ENCODE results near the gene MUS81.

MUS81 gene

DNA sequence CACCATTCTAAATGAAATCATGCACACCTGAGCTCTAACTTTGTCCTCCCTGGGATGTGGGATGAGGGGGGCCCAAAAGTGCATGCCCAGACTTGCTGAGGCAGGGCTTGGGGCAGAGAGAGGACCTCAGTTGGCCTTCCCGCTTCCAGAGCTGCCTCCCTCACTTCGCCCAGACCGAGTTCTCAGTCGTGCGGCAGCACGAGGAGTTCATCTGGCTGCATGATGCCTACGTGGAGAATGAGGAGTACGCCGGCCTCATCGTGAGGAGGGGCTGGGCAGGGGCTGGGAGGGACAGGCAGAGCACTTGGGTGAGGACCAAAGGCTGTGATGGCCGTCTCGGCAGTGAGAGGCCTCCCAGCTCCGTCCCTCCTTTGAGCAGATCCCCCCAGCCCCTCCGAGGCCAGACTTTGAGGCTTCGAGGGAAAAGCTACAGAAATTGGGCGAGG lies 10.4 kb upstream of the MUS81 start:
- no peak for TF ChIP-seq EZH2 (IDR thresholded peaks at IDR 0.05; ENCODE audit: borderline replicate concordance, low read depth, low read length, severe bottlenecking)
- TF ChIP-seq, protein P1, sequence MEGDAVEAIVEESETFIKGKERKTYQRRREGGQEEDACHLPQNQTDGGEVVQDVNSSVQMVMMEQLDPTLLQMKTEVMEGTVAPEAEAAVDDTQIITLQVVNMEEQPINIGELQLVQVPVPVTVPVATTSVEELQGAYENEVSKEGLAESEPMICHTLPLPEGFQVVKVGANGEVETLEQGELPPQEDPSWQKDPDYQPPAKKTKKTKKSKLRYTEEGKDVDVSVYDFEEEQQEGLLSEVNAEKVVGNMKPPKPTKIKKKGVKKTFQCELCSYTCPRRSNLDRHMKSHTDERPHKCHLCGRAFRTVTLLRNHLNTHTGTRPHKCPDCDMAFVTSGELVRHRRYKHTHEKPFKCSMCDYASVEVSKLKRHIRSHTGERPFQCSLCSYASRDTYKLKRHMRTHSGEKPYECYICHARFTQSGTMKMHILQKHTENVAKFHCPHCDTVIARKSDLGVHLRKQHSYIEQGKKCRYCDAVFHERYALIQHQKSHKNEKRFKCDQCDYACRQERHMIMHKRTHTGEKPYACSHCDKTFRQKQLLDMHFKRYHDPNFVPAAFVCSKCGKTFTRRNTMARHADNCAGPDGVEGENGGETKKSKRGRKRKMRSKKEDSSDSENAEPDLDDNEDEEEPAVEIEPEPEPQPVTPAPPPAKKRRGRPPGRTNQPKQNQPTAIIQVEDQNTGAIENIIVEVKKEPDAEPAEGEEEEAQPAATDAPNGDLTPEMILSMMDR (IDR thresholded peaks at IDR 0.05; ENCODE audit: borderline replicate concordance, extremely low read depth, low read length, poor library complexity, severe bottlenecking), result no peak
- no peak for ATAC-seq (ENCODE audit: insufficient read depth, low read depth)

DNA sequence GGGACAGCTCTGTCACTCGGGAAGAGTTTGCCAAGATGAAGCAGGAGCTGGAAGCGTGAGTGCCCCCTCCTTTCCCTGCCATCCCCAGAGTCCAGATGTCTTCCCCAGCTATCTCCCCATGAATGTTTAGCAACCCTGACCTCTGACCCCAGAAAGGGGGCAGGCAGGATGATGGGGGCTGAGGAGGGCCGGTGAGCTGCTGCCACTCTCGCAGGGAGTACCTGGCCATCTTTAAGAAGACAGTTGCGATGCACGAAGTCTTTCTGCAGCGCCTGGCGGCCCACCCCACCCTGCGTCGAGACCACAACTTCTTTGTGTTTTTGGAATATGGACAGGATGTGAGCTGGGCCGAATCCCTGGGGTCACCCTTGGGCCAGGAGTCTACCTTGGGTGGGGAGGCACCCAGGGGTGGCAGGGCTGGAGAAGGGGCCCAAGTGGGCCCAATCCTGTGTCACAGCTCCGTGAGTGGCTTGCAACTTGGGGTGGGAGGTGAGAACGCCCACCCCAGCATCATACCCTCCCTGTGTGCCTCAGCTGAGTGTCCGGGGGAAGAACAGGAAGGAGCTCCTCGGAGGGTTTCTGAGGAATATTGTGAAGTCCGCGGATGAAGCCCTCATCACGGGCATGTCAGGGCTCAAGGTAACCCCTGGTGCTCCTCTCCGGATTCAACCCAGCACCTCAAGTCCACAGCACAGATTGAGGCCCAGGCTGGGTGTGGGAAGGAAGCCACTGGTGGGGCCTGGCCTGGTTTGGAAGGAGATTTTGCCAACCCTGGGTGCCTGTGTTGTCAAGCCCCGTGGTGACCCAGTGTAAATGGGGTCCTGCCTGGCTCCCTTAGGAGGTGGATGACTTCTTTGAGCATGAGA lies 9.8 kb upstream of the MUS81 start:
- Histone ChIP-seq H4K20me1 (ENCODE audit: insufficient read depth, low read length) (peaks cover 47% of the 10 kb centered on the region), H3K4me1 (ENCODE audit: insufficient read depth, low read length) (peaks cover 4% of the 10 kb centered on the region), H3K9me3 (ENCODE audit: insufficient read depth, low read length, severe bottlenecking) (no peaks in the 10 kb centered on the region), H2AFZ (ENCODE audit: low read depth, low read length) (no peak overlapping the region), H3K4me3 (ENCODE audit: low read depth in 1 of 2, low read length in 2 of 2) (no peak overlapping the region), H3K79me2 (ENCODE audit: insufficient read depth, low read length) (peaks cover 16% of the 10 kb centered on the region), H3K27ac (ENCODE audit: low read length) (no peak overlapping the region), H3K36me3 (ENCODE audit: insufficient read depth, low read length) (peaks cover 42% of the 10 kb centered on the region), H3K27me3 (ENCODE audit: insufficient read depth, low read length, poor library complexity) (no peaks in the 10 kb centered on the region), H3K4me2 (ENCODE audit: insufficient read depth, low read length) (no peak overlapping the region), H3K9ac (ENCODE audit: low read depth, low read length) (no peak overlapping the region)
- ATAC-seq (ENCODE audit: insufficient read depth, low read depth) (peak; percentile 13), DNase-seq (no peak)
- TF ChIP-seq, protein P1 (IDR thresholded peaks at IDR 0.05; ENCODE audit: borderline replicate concordance, extremely low read depth, low read length, poor library complexity, severe bottlenecking), result no peak
- no peak for TF ChIP-seq EZH2 (IDR thresholded peaks at IDR 0.05; ENCODE audit: borderline replicate concordance, low read depth, low read length, severe bottlenecking)

More for the DNA sequence above, 10.4 kb upstream of the MUS81 start:
- Histone ChIP-seq H3K36me3 (ENCODE audit: insufficient read depth, low read length) (peaks cover 36% of the 10 kb centered on the region), H3K4me2 (ENCODE audit: insufficient read depth, low read length) (no peak overlapping the region), H4K20me1 (ENCODE audit: insufficient read depth, low read length) (peaks cover 41% of the 10 kb centered on the region), H3K27me3 (ENCODE audit: insufficient read depth, low read length, poor library complexity) (no peaks in the 10 kb centered on the region), H3K9me3 (ENCODE audit: insufficient read depth, low read length, severe bottlenecking) (no peaks in the 10 kb centered on the region), H3K4me1 (ENCODE audit: insufficient read depth, low read length) (no peaks in the 10 kb centered on the region), H3K79me2 (ENCODE audit: insufficient read depth, low read length) (peaks cover 9% of the 10 kb centered on the region), H3K9ac (ENCODE audit: low read depth, low read length) (no peak overlapping the region), H3K27ac (ENCODE audit: low read length) (no peak overlapping the region), H2AFZ (ENCODE audit: low read depth, low read length) (no peak overlapping the region), H3K4me3 (ENCODE audit: low read depth in 1 of 2, low read length in 2 of 2) (no peak overlapping the region)
- DNase-seq, result no peak

DNA sequence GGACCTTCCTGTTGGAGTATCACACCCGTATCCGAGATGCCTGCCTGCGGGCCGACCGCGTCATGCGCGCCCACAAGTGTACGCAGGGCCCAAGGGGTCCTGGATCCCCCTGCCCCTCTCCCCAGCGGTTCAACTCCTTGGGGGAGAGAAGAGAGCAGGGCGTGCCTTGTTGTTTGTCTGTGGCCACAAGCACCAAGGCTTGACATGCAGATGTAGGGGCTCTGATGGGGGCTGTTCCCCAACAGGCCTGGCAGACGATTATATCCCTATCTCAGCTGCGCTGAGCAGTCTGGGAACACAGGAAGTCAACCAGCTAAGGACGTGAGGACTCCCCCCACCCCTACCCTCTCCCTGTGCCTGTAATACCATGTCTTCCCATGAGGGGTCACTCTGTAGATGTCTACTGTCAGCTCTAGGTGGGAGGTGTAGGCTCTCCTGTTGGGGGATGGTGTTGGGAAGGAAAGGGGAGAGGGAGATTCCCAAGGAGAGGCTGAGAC lies 9.1 kb upstream of the MUS81 start:
- ATAC-seq (ENCODE audit: insufficient read depth, low read depth) (peak; percentile 55), DNase-seq (peak; percentile 61)
- Histone ChIP-seq H2AFZ (ENCODE audit: low read depth, low read length) (no peak overlapping the region), H3K27me3 (ENCODE audit: insufficient read depth, low read length, poor library complexity) (no peaks in the 10 kb centered on the region), H3K9ac (ENCODE audit: low read depth, low read length) (no peak overlapping the region), H3K4me1 (ENCODE audit: insufficient read depth, low read length) (peaks cover 10% of the 10 kb centered on the region), H3K4me3 (ENCODE audit: low read depth in 1 of 2, low read length in 2 of 2) (no peak overlapping the region), H3K4me2 (ENCODE audit: insufficient read depth, low read length) (no peak overlapping the region), H3K9me3 (ENCODE audit: insufficient read depth, low read length, severe bottlenecking) (no peaks in the 10 kb centered on the region), H3K79me2 (ENCODE audit: insufficient read depth, low read length) (peaks cover 23% of the 10 kb centered on the region), H3K36me3 (ENCODE audit: insufficient read depth, low read length) (peaks cover 49% of the 10 kb centered on the region), H3K27ac (ENCODE audit: low read length) (no peak overlapping the region), H4K20me1 (ENCODE audit: insufficient read depth, low read length) (peaks cover 54% of the 10 kb centered on the region)
- no peak for TF ChIP-seq EZH2 (IDR thresholded peaks at IDR 0.05; ENCODE audit: borderline replicate concordance, low read depth, low read length, severe bottlenecking)
- TF ChIP-seq, protein P1 (IDR thresholded peaks at IDR 0.05; ENCODE audit: borderline replicate concordance, extremely low read depth, low read length, poor library complexity, severe bottlenecking), result peak; percentile 89
